ENCODE results near the gene NKX2-3.

Gene NKX2-3

GRCh38 chr10:99526861-99527504 is 5.8 kb upstream of the NKX2-3 start:
- DNase-seq, result no peak

GRCh38 chr10:99527526-99528493 is 4.9 kb upstream of the NKX2-3 start:
- DNase-seq, result no peak

- DNase-seq, result no peak
Measured at GRCh38 chr10:99528494-99529441, 4.0 kb upstream of the NKX2-3 start.

- no peak for DNase-seq
Measured at GRCh38 chr10:99529591-99530107, 3.1 kb upstream of the NKX2-3 start.

GRCh38 chr10:99530108-99531025 is 2.4 kb upstream of the NKX2-3 start:
- no peak for DNase-seq

GRCh38 chr10:99531026-99531695 is 1.6 kb upstream of the NKX2-3 start:
- DNase-seq, result no peak

- no peak for DNase-seq
Measured at GRCh38 chr10:99531696-99532593, 797 bp upstream of the NKX2-3 start.

- DNase-seq, result no peak
Measured at GRCh38 chr10:99533496-99534449, 1.0 kb downstream of the NKX2-3 start.

- no peak for DNase-seq
Measured at GRCh38 chr10:99534450-99534938, 1.8 kb downstream of the NKX2-3 start.

- DNase-seq, result no peak
Measured at GRCh38 chr10:99534939-99535763, 2.4 kb downstream of the NKX2-3 start.

GRCh38 chr10:99535764-99536337 is 3.1 kb downstream of the NKX2-3 start:
- no peak for DNase-seq

- no peak for DNase-seq
Measured at GRCh38 chr10:99536338-99537085, 3.8 kb downstream of the NKX2-3 start.

- DNase-seq, result no peak
Measured at GRCh38 chr10:99537086-99537988, 4.6 kb downstream of the NKX2-3 start.

- DNase-seq, result no peak
Measured at GRCh38 chr10:99537989-99538917, 5.5 kb downstream of the NKX2-3 start.

All from midbrain (tissue), 1 donor.